ENCODE measurements around the gene DNAH6. TPM values are rescaled to one million over a fixed set of nuclear protein-coding genes. Genes with fewer than 3 reads are reported as not detected.

The DNAH6 gene
- total and polyA plus RNA-seq, 2 of the 8 experiments (the other 6 are each of a cell fraction or from before 2014, with no cell fraction given) = 0.06 to 0.43 TPM

GRCh38 chr2:84676295-84676694 is 160.0 kb downstream of the DNAH6 start:
- no peak for TF ChIP-seq TCF12 (IDR thresholded peaks at IDR 0.05; ENCODE audit: low read depth, low read length)
- no peak for TF ChIP-seq EP300 (IDR thresholded peaks at IDR 0.05; ENCODE audit: borderline replicate concordance in 1 of 2, low read depth in 2 of 2, low read length in 2 of 2)
- no peak for TF ChIP-seq CTBP2 (IDR thresholded peaks at IDR 0.05; ENCODE audit: borderline replicate concordance, insufficient read depth, insufficient read length, low read length)
- no peak for TF ChIP-seq CHD1 (IDR thresholded peaks at IDR 0.05; ENCODE audit: low read depth, low read length)
- no peak for TF ChIP-seq SUZ12 (IDR thresholded peaks at IDR 0.05; ENCODE audit: low read length)
- no peak for TF ChIP-seq ZNF274 (IDR thresholded peaks at IDR 0.05; ENCODE audit: borderline replicate concordance, extremely low read depth, low read length)
- TF ChIP-seq E2F6 (IDR thresholded peaks at IDR 0.05) = no peak
- no peak for TF ChIP-seq MAX (IDR thresholded peaks at IDR 0.05)
- TF ChIP-seq HDAC6 (IDR thresholded peaks at IDR 0.05; ENCODE audit: low read depth, low read length) = no peak
- no peak for TF ChIP-seq SP4 (IDR thresholded peaks at IDR 0.05; ENCODE audit: low read length)
- no peak for TF ChIP-seq USF2 (IDR thresholded peaks at IDR 0.05; ENCODE audit: low read length)
- H3K18ac ChIP-seq (ENCODE audit: extremely low read depth, low read length) = no peak overlapping the region
- no peak overlapping the region for H2AFZ ChIP-seq (ENCODE audit: low read length)
- H3K4me2 ChIP-seq (ENCODE audit: insufficient read depth in 1 of 2, low read depth in 2 of 2, low read length in 2 of 2) = no peak overlapping the region
- H3K27ac ChIP-seq (ENCODE audit: low read depth, low read length) = no peak overlapping the region
- H4K91ac ChIP-seq (replicated peaks; ENCODE audit: insufficient read length, low read length) = no peak overlapping the region
- H3K4me1 ChIP-seq (replicated peaks in 1 of 4; ENCODE audit: control insufficient read depth in 3 of 4, insufficient read depth in 4 of 4, low read length in 3 of 4) = no peaks in the 10 kb centered on the region
- no peaks in the 10 kb centered on the region for H3K79me2 ChIP-seq (ENCODE audit: control insufficient read depth in 1 of 2, insufficient read depth in 2 of 2, low read length in 2 of 2)
- no peaks in the 10 kb centered on the region for H3K23me2 ChIP-seq (ENCODE audit: low read depth, low read length)
- no peak overlapping the region for H4K8ac ChIP-seq (ENCODE audit: extremely low read depth, insufficient read depth, low read length)
- H3K79me1 ChIP-seq (ENCODE audit: low read depth, low read length) = no peaks in the 10 kb centered on the region
- no peak overlapping the region for H2BK15ac ChIP-seq (ENCODE audit: low read length)
- H3K27me3 ChIP-seq (replicated peaks in 1 of 4; ENCODE audit: control insufficient read depth in 3 of 4, extremely low read depth in 1 of 4, insufficient read depth in 3 of 4, low read length in 3 of 4) = no peaks in the 10 kb centered on the region
- no peak overlapping the region for H3K4ac ChIP-seq (replicated peaks; ENCODE audit: insufficient read length, low read depth, low read length)
- no peak overlapping the region for H2BK120ac ChIP-seq (replicated peaks; ENCODE audit: low read depth, low read length)
- H3K23ac ChIP-seq (ENCODE audit: insufficient read length) = no peak overlapping the region
- H4K20me1 ChIP-seq (replicated peaks in 1 of 2; ENCODE audit: control insufficient read depth in 1 of 2, insufficient read depth in 2 of 2, low read length in 2 of 2) = no peaks in the 10 kb centered on the region
- H3K9ac ChIP-seq (replicated peaks in 1 of 4; ENCODE audit: extremely low read depth in 1 of 4, low read depth in 3 of 4, low read length in 3 of 4) = no peak overlapping the region
- H2BK12ac ChIP-seq (ENCODE audit: low read depth, low read length) = no peak overlapping the region
- no peak overlapping the region for H2BK5ac ChIP-seq (ENCODE audit: low read depth, low read length)
- ChIA-PET POLR2A (ENCODE audit: partially characterized antibody) (no interaction called here), CTCF (ENCODE audit: partially characterized antibody) (no interaction called here)
- H3K4me3 ChIP-seq (ENCODE audit: extremely low read depth in 1 of 4, insufficient read depth in 2 of 4, low read depth in 3 of 4, low read length in 4 of 4) = no peak overlapping the region
- no peak for FAIRE-seq
- H3K9me3 ChIP-seq (ENCODE audit: insufficient read depth in 2 of 2, low read depth in 1 of 2, low read length in 1 of 2) = no peaks in the 10 kb centered on the region
- H2BK20ac ChIP-seq (ENCODE audit: low read length) = no peak overlapping the region
- H3K36me3 ChIP-seq (ENCODE audit: control insufficient read depth in 2 of 4, insufficient read depth in 4 of 4, low read length in 3 of 4) = no peaks in the 10 kb centered on the region
- H3K14ac ChIP-seq (ENCODE audit: insufficient read length) = no peak overlapping the region
- H4K5ac ChIP-seq (ENCODE audit: insufficient read length, low read depth, low read length) = no peak overlapping the region
- H2AK5ac ChIP-seq (ENCODE audit: low read depth, low read length) = no peak overlapping the region
- H3K56ac ChIP-seq (replicated peaks; ENCODE audit: insufficient read length, low read depth, low read length) = no peak overlapping the region
- DNase-seq (ENCODE audit: low read depth in 1 of 2, low spot score in 2 of 2) = no peak
- WGBS, 2 experiments (ENCODE audit: extremely low coverage in 1 of 2, insufficient coverage in 1 of 2, insufficient read length in 1 of 2, insufficient replicate concordance in 2 of 2, low coverage in 1 of 2, low lambda C conversion rate in 2 of 2, missing lambda C conversion rate in 1 of 2) = 100% methylated on average over 1 of the region's 1 CpG; no CpG with 5 or more reads in 1 of the 2 experiments
